ENCODE results near the gene TNPO1.

GRCh38 chr5:72783354-72783753 is 33.1 kb upstream of the TNPO1 start:
- TF ChIP-seq CTCF (conservative IDR thresholded peaks at IDR 0.05) (no peak), EZH2 (IDR thresholded peaks at IDR 0.05; ENCODE audit: low read depth) (no peak)
